ENCODE measurements around the gene INO80B.

DNA sequence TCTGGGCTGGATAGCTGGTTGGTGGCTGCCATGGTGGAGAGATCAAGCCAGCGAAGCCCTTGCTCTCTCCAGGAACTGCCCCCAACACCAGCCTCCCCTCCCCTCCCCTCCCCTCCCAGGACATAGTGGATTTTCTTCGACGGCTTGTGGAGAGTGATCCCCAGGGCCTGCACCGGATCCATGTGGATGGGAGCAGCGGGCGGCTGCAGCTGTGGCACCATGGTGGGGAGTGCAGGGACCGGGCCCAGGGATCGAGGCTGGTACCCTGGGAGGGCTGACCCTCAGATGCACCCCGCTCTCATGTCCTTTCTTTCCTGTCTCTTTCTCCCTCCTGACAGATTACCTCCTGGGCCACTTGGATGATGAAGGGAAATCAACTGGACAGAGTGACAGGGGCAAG is 35.0 kb downstream of the INO80B start:
- TF ChIP-seq MXI1 (conservative IDR thresholded peaks at IDR 0.05; ENCODE audit: poor library complexity, severe bottlenecking) (no peak), EZH2 (IDR thresholded peaks at IDR 0.05; ENCODE audit: borderline replicate concordance, insufficient read depth, low read length, poor library complexity, severe bottlenecking) (no peak), POLR2AphosphoS5 (IDR thresholded peaks at IDR 0.05) (no peak), RAD21 (conservative IDR thresholded peaks at IDR 0.05) (no peak)
- TF ChIP-seq, protein P1, sequence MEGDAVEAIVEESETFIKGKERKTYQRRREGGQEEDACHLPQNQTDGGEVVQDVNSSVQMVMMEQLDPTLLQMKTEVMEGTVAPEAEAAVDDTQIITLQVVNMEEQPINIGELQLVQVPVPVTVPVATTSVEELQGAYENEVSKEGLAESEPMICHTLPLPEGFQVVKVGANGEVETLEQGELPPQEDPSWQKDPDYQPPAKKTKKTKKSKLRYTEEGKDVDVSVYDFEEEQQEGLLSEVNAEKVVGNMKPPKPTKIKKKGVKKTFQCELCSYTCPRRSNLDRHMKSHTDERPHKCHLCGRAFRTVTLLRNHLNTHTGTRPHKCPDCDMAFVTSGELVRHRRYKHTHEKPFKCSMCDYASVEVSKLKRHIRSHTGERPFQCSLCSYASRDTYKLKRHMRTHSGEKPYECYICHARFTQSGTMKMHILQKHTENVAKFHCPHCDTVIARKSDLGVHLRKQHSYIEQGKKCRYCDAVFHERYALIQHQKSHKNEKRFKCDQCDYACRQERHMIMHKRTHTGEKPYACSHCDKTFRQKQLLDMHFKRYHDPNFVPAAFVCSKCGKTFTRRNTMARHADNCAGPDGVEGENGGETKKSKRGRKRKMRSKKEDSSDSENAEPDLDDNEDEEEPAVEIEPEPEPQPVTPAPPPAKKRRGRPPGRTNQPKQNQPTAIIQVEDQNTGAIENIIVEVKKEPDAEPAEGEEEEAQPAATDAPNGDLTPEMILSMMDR (IDR thresholded peaks at IDR 0.05; ENCODE audit: poor library complexity, severe bottlenecking): no peak
- TF ChIP-seq, protein P2, sequence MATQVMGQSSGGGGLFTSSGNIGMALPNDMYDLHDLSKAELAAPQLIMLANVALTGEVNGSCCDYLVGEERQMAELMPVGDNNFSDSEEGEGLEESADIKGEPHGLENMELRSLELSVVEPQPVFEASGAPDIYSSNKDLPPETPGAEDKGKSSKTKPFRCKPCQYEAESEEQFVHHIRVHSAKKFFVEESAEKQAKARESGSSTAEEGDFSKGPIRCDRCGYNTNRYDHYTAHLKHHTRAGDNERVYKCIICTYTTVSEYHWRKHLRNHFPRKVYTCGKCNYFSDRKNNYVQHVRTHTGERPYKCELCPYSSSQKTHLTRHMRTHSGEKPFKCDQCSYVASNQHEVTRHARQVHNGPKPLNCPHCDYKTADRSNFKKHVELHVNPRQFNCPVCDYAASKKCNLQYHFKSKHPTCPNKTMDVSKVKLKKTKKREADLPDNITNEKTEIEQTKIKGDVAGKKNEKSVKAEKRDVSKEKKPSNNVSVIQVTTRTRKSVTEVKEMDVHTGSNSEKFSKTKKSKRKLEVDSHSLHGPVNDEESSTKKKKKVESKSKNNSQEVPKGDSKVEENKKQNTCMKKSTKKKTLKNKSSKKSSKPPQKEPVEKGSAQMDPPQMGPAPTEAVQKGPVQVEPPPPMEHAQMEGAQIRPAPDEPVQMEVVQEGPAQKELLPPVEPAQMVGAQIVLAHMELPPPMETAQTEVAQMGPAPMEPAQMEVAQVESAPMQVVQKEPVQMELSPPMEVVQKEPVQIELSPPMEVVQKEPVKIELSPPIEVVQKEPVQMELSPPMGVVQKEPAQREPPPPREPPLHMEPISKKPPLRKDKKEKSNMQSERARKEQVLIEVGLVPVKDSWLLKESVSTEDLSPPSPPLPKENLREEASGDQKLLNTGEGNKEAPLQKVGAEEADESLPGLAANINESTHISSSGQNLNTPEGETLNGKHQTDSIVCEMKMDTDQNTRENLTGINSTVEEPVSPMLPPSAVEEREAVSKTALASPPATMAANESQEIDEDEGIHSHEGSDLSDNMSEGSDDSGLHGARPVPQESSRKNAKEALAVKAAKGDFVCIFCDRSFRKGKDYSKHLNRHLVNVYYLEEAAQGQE (IDR thresholded peaks at IDR 0.05; ENCODE audit: borderline replicate concordance): no peak

Measured in neural cell (in vitro differentiated cells).